Measurements from ENCODE around the gene CELF2.
"Not testable (repeated sequence)": the region's sequence is repeated elsewhere in the genome, so short reads cannot be mapped to it uniquely, and the experiment has no call there.

CELF2 gene

DNA sequence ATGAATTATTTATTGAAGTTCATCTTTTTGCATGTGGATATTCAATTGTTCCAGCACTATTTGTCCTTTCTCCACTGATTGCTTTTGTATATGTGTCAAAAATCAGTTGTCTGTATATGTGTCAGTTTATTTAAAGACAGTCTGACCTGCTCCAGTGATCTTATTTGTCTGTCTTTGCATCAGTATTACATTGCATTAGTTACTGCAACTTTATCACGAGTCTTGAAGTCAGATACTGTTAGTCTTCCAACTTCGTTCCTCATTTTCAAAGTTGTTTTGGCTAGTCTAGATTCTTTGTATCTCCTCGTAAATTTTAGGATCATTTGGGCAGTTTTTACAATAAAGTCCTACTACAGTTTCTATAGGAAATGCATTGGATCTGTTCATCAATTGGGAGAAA, 166.4 kb downstream of the CELF2 start:
- no peak for DNase-seq (ENCODE audit: low read depth, low spot score)
- no peak overlapping the region for H3K27ac ChIP-seq

DNA sequence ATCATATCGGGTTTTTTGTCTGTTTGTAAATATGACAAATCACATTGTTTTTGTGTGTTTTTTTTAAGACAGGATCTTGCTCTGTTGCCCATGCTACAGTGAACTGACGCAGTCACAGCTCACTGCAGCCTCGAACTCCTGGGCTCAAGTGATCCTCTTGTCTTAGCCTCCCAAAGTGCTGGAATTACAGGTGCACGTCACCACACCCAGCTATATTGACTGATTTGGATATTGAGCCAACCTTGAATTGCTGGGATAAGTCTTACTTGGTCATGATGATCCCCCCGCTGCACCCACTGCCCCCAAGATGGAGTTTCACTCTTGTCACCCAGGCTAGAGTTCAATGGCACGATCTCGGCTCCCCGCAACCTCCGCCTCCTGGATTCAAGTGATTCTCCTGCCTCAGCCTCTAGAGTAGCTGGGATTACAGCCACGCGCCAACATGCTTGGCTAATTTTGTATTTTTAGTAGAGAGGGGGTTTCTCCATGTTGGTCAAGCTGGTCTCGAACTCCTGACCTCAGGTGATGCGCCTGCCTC, 167.5 kb downstream of the CELF2 start:
- not testable (repeated sequence) for H3K27ac ChIP-seq; DNase-seq (ENCODE audit: low read depth, low spot score)

DNA sequence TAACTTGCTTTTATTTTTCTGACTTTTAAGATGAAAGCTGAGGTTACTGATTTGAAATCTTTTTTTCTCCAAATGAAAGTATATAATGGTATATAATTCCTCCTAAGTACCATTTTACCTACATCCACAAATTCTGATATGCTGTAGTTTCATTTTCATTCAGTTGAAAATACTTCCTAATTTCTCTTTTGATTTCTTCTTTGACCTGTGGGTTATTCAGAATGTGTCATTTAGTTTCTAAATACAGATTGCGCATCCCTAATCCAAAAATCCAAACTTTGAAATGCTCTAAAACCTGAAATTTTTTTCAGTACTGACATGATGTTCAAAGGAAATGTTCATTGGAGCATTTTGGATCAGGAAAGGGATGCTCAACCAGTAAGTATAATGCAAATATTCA, 168.7 kb downstream of the CELF2 start:
- no peak overlapping the region for H3K27ac ChIP-seq

DNA sequence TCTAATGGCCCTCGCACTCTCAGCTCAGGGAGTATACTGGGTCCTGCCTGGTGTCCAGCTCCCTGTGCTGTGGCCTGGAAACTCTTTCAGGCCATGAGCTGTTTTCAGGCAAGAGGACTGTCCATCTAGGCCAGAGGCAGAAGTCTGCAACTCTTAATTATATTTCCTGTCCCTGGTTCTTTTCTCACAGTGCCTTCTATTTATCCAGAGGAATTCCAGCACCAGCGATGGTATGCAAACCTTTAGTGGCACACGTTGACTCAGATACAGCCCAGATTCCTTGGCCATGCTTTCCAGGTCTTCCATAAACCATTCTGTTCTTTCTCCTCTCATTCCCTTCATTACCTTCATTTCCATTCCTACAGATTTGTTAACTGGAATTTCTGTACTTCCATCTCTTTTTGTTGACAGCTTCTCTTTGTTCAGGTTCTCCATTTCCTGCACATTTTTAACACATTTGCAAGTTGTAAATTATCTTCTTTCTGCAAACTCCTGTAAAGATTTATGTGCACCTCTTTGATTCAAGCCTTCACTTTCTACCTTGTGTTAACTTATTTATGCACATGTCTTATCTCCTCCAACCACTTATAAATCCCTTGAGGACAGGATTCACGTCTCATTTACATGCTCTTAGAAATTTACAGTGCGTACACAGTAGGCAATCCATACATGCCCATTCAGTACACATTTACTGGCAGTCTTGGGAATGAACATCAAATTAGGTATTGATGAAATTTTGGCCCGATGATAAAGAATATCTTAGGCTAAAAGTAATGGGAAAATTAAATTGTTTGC, 172.1 kb downstream of the CELF2 start:
- DNase-seq (ENCODE audit: low read depth, low spot score): no peak
- H3K27ac ChIP-seq: no peak overlapping the region

More for the DNA sequence above, 168.7 kb downstream of the CELF2 start:
- DNase-seq (ENCODE audit: low read depth, low spot score): no peak

DNA sequence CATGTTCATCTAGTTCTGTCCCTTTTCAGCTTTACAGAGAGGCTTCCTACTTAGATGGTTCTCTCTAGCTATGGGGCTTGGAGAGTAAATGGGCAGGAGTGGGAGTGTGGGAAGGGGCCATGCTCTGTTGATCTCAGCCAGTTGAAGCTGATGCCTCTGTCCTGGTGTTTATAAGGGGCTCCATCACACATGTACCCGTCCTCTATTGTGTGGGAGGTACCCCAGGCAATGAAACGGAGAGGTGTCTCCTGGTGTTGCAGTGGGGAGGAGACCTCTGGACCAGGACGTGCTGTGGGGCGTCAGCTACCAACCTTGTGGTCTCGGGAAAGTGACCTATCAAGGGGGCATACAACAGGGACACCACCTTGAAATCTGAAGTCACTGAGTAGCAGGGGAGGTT, 173.5 kb downstream of the CELF2 start:
- no peak overlapping the region for H3K27ac ChIP-seq
- no peak for DNase-seq (ENCODE audit: low read depth, low spot score)

DNA sequence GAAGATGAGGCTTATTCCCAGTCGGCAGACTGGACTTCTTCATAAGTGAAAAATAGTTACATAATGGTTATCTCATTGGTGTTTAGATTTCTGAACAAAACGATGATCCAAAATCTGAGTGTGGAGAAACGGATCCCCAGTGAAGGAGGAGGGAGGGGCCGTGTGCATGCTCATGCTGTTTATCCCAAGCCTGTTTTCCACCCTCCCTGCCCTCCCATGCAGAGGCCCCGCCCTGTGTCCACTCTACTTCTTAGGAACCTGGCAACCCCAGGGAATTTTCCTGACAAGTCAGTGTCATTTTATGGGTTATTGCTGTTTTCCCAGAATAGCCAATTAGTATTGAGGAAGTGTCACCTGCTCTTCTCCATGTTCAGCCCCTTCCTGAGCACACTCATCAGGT, 174.0 kb downstream of the CELF2 start:
- no peak overlapping the region for H3K27ac ChIP-seq
- no peak for DNase-seq (ENCODE audit: low read depth, low spot score)

DNA sequence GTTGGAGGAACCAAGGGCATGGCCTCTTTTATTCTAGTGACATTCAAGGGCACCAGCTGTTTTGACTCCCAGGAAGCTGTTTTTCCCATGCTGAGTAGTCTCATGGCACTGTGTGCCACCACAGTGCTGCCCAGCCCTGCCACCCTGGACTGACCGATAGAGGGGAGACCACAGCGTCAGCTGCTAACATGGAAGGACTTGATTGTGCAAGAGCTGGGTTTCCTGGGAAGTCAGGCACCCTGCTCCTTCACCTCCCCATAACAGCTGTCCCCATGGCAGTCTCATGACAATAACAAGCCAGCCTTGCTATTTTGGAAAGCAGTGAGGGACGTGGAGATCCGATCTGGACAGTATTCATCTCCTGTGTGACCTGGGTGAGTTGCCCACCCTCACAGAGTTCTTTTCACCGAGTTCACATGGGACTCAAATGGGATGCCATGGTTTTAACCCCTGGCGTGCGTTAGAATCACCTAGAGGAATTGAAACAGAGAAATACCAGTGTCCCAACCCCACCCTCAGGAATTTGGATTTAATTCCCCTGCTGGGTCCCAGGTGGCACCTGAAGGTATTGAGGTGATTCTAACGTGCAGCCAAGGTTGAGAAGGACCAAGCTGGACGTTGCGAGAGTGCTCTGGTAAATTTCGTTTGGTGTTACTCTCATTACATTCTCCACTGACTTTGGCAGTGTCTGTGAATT, 174.8 kb downstream of the CELF2 start:
- no peak overlapping the region for H3K27ac ChIP-seq
- DNase-seq (ENCODE audit: low read depth, low spot score): no peak

DNA sequence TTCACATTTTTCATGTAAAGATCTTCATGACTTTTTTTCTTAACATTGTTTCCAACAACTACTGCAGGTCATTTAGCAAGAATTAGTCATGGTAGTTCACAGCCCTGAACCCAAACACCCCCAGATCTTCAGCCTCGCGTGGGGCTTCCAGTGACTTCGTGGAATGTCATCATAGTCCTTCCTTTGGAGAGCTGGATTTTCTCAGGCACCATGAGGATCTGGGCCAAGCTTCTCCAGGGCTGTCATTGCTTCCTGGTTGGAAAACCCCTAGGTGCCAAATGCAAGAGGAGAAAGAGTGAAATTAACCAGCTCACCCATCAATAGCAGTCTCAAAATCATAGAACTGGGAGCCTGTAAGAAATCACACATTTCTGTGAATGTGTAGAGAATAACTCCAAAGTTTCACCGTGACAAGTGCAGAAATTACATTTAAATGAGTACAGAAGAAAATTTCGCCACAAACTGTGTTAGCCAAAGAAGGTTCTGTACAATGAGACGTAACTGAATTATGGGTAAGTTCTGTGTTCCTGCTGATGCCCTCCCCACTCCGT, 175.4 kb downstream of the CELF2 start:
- no peak for DNase-seq (ENCODE audit: low read depth, low spot score)
- no peak overlapping the region for H3K27ac ChIP-seq

DNA sequence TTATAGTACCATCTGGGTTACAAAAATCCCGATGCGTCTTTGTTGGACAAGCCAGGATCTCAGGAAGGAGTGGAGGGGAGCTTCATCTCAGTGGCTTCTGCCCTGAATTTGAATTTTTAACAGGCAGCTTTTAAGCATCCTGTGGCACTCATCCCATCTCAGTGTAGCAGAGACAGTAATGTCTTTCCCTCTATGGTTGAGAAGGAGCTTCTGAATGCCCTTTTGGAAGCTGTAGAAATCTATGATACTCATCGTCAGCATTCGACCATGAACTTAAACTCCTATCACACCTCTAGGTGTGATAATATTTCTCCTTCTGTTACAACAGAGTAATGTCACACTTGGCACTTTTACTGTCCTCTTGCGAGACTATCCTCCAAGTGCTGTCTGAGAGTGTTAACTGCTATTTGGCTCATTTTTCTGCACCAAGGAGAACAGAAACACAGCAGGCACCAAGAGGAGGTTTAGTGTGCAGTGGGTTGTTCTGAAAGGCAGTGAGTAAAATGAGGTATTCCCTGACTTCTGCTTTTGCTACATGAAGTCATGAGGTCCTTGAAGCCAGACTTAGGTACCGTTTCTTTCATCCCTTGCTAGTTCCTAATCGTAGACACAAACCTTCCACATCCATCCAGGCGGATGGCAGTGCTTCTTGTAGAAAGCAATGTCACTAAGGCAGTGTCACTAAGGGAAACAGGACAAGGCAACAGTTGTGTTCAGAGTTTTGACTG, 177.4 kb downstream of the CELF2 start:
- no peak for DNase-seq (ENCODE audit: low read depth, low spot score)
- H3K27ac ChIP-seq: no peak overlapping the region

DNA sequence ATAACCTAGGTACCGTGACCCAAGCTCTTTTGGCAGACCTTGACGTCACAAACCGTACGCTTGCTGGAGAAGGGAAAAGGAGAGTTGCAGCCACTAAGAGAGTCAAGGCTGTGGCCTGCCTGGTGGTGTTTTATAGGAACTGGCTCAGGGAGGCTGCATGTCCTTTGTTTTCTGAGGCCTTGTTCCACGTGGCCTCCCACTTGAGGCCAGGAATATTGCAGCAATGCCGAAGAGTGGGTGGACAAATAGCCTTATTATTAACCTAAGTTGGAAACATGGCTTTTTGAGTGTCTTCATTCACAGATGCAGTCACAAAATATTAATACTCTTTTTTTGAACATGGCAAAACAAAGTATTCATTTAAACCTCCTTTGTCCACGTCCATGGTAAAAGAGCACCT, 178.0 kb downstream of the CELF2 start:
- no peak for DNase-seq (ENCODE audit: low read depth, low spot score)
- no peak overlapping the region for H3K27ac ChIP-seq

DNA sequence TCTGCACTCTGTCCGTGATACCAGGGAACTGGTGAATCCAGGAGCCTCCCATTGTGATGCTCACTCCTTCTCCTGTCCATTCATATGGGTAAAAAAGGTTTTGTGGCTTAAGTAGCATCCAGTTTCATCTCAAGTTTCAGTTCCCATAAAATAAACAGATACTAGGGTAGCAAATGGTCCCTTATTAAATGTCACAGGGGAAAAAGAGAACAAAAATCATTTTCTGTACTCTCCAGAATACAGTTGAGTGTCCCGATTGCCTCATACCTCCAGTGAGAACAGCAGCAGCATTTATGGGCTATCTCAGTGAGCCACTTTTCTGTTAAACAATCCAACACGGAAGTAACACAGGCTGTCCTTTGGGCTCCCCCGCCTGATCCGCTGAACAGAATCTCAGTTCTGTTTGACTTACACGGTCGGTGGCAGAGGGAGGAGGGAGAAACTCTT, 179.6 kb downstream of the CELF2 start:
- DNase-seq (ENCODE audit: low read depth, low spot score): no peak
- H3K27ac ChIP-seq: no peak overlapping the region

DNA sequence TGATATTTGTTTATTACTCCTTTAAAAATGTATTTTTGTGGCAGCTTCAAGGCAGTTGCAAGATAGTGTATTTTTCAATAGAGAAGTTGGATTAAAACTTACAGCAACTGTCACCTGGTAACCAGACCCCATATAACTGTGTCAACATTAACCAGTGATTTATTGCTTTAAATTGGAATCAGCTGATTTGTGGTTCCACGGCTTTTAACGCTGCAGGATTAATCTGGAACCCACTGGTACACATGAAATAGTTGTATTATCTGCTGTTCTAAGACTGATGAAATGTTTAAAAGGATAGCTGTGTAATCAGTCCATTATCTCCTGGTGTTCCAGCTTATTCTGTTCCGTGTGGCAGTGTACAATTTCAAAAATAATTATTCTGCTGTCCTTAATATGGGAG, 180.2 kb downstream of the CELF2 start:
- DNase-seq (ENCODE audit: low read depth, low spot score): no peak
- no peak overlapping the region for H3K27ac ChIP-seq

DNA sequence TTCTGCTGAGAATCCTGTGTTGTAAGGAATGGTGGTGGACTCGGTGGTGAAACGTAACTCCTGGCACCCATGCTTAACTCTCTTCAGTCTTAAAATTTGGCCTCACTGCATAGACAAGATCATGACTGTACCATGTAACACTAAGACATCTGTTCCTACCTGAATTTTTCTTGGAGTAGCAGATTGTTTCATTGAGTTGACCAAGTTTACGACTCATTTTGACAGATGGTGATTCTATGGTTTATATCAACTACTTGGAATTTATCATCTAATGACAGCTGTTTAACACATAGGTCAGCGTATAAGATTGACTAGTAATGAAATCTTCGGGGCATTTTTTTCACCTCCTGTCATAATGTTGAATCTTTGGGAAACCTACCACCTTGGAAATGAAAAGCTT, 184.2 kb downstream of the CELF2 start:
- H3K27ac ChIP-seq: no peak overlapping the region
- no peak for DNase-seq (ENCODE audit: low read depth, low spot score)

DNA sequence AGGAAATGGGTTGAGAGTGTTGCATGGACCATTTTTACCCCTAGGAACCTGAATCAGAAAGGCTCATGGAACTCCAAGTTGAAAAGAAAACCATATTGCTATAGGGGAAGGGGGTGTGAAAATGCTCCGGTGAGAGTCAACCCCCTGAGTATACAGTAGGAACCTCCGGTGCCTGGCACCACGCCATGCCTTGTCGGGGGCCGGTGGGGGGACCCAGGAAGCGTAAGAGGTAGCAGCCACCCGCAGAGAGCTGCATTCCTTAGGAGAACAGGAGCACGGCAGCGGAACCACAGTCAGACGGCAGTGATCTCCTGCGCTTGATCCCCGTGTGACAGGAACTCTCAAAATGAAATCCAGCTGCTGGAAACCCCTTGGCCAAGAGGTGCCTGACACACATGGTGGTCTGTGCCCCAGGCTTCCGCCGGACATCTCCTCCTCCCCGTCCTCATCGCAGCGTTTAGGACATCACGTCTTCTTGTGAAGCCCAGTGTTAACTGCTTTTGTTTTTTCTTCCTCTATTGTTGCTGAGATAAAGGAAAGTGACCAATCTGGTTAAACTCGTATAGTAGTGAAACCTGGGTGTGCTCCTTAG, 186.8 kb downstream of the CELF2 start:
- no peak overlapping the region for H3K27ac ChIP-seq

DNA sequence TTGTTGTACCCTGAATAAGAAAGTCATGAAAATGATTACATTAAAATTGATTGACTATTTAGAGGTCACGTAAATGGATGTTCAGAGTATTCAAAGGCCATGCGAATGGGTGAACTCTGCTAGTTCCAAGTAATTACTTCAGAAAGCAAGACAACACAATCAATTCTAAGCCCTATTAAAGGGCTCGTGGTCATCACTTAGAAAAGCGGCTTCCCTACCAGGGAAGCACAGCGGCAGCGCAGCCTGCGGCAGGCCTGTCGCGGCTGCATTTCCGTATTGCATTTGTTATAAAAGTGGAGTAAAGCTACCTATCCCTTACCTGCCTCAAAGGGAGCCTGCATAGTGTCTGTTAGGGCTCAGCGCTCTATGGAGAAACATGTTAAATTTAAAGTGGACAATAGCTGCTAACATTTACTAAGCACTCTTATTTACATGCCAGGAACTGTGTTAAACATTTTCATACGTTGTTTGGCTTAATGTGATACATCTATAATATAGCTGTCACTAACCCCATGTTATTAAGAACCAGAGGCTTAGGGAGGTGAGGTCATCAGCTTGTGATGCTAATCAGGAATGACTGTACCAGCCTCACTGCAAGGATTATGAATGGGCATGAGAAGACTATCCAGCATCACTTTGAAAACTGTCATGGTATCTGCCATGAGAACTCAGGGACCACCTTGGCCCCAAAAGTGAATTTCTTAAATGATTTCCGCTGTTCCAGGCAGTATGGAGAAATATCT, 187.5 kb downstream of the CELF2 start:
- H3K27ac ChIP-seq: no peak overlapping the region

More for the DNA sequence above, 186.8 kb downstream of the CELF2 start:
- DNase-seq (ENCODE audit: low read depth, low spot score): no peak

DNA sequence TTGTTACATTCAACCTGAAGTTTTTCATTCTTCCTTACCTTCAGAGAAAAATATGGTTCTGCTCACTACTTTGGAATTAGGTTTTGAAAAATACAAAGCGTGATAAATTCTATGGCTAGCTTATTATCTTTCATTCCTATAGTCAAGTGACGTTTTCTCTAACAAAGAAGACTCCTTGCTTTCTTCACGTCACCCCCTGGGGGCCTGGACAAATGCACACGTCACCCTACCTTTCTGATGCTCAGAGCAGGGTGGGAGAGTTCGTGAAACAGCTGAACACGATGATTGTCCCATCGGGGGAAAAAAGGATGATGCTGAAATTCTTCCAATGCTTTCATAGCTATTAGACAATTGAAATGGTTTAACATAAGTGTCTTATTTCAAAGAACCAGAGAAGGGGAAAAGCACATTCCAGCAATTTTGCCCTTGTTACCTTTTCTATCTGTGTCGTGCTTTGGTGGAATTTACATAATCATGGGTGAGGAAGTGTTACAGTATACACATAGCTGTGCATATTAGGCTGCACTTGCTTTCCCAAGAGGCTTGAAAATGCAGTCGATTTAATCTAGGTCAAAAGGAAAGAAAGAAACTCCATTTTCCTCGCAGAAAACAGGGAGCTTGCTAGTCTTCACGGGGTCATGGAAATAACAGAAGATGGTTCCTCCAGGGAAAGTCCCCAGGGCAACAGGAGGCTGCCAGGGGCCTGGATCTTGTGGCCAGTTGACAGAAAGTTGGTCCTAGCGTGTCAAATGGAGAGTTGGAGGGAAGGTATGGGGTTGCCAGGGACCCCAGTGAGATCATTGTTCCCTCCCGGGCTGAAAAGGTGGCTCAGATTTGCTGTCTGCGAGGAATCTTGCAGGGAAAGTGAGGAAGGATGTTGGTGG, 189.2 kb downstream of the CELF2 start:
- no peak for DNase-seq (ENCODE audit: low read depth, low spot score)
- no peak overlapping the region for H3K27ac ChIP-seq

More for the DNA sequence above, 187.5 kb downstream of the CELF2 start:
- DNase-seq (ENCODE audit: low read depth, low spot score): peak; percentile 14

DNA sequence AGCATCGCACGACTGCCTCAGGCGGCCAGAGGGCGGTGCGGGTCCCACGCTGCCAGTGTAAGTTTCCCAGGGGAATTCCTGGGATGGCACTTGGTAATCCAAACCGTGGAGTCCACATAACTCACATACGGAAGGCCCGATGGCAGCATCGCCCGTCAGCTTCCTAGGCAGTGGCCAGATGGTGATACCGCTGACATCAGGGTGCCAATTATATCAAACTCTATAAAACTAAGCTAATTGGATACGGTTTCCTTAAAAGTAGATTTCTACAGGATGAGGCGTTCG, 189.8 kb downstream of the CELF2 start:
- H3K27ac ChIP-seq: no peak overlapping the region

DNA sequence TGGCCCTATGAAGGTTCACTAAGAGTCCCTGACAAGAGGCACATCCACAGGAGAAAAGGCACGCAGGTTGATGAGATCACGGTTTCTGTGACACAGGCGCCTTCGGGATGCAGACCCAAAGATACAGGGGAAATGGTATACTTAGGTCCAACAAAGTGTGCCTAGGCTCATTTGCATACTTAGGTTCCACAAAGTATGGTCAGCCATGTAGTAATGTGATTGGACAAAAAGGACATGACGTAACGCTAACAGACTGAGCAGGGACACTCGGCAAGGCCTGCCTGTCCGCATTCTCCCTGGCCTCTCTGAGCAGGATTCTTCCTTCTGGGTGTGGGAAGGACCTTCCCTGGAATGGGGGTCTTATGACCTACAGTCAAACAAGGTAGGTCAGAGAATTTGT, 190.6 kb downstream of the CELF2 start:
- no peak for DNase-seq (ENCODE audit: low read depth, low spot score)
- no peak overlapping the region for H3K27ac ChIP-seq

More for the DNA sequence above, 189.8 kb downstream of the CELF2 start:
- no peak for DNase-seq (ENCODE audit: low read depth, low spot score)
